EH (cell line): ENCODE data around the gene SVOPL.
"Not testable (repeated sequence)": the region's sequence is repeated elsewhere in the genome, so short reads cannot be mapped to it uniquely, and the experiment has no call there.

Source experiments
- DNase-seq: peaks from one replicate; pipeline ENCODE4 v3.0.0-alpha.2; 2015; ENCODE audit warnings: low read depth

SVOPL gene

GRCh38 chr7:138701537-138701923 is 368 bp upstream of the SVOPL start:
- no peak for DNase-seq

GRCh38 chr7:138699661-138700060 is 1.5 kb downstream of the SVOPL start:
- no peak for DNase-seq

GRCh38 chr7:138698281-138698680 is 2.9 kb downstream of the SVOPL start:
- no peak for DNase-seq

GRCh38 chr7:138697535-138698182 is 3.5 kb downstream of the SVOPL start:
- no peak for DNase-seq

GRCh38 chr7:138695776-138696175 is 5.4 kb downstream of the SVOPL start:
- DNase-seq, result not testable (repeated sequence)

GRCh38 chr7:138695106-138695505 is 6.1 kb downstream of the SVOPL start:
- no peak for DNase-seq

GRCh38 chr7:138691178-138691577 is 10.0 kb downstream of the SVOPL start:
- DNase-seq, result no peak

GRCh38 chr7:138690495-138690894 is 10.7 kb downstream of the SVOPL start:
- DNase-seq, result no peak

- not testable (repeated sequence) for DNase-seq
Observed at GRCh38 chr7:138688037-138688436, 13.1 kb downstream of the SVOPL start.

- DNase-seq, result no peak
Observed at GRCh38 chr7:138684340-138684739, 16.8 kb downstream of the SVOPL start.

- no peak for DNase-seq
Observed at GRCh38 chr7:138679793-138680192, 21.4 kb downstream of the SVOPL start.

- DNase-seq, result no peak
Observed at GRCh38 chr7:138670594-138670993, 30.6 kb downstream of the SVOPL start.

GRCh38 chr7:138669364-138669763 is 31.8 kb downstream of the SVOPL start:
- DNase-seq, result no peak

- no peak for DNase-seq
Observed at GRCh38 chr7:138668946-138669345, 32.2 kb downstream of the SVOPL start.

GRCh38 chr7:138668229-138668596 is 32.9 kb downstream of the SVOPL start:
- DNase-seq, result no peak

GRCh38 chr7:138667535-138668228 is 33.5 kb downstream of the SVOPL start:
- no peak for DNase-seq

- no peak for DNase-seq
Observed at GRCh38 chr7:138666385-138666784, 34.8 kb downstream of the SVOPL start.

GRCh38 chr7:138665669-138666140 is 35.5 kb downstream of the SVOPL start:
- no peak for DNase-seq

- DNase-seq, result no peak
Observed at GRCh38 chr7:138665249-138665648, 35.9 kb downstream of the SVOPL start.

- peak; percentile 14 for DNase-seq
Observed at GRCh38 chr7:138663725-138664710, 37.1 kb downstream of the SVOPL start.

- DNase-seq, result no peak
Observed at GRCh38 chr7:138662991-138663320, 38.2 kb downstream of the SVOPL start.

- no peak for DNase-seq
Observed at GRCh38 chr7:138662076-138662990, 38.8 kb downstream of the SVOPL start.
